Upper lobe of left lung (tissue), 4 donors: ENCODE data around the gene KATNAL1.

ENCODE experiments used
- CTCF ChIP-seq, 6 experiments: fragments of 450-650 bp in 4 of 6; fragments of 200-600 bp in 2 of 6; sonication (generic) in 2 of 6; IDR thresholded peaks; one replicate each; pipeline ENCODE4 v1.5.1; 2016 to 2019; ENCODE audit warnings: antibody characterized with exemption in 6 of 6
- EP300 ChIP-seq, 4 donors: sonication (generic); formaldehyde crosslinking; IDR thresholded peaks; one replicate each; pipeline ENCODE4 v1.5.1; 2017; ENCODE audit warnings: antibody characterized with exemption in 4 of 4, control low read depth in 2 of 4
- POLR2A ChIP-seq, 4 donors: fragments of 450-650 bp; IDR thresholded peaks; one replicate each; pipeline ENCODE4 v1.5.1; 2016 to 2017; ENCODE audit warnings: antibody characterized with exemption in 4 of 4, mild to moderate bottlenecking in 2 of 4
- POLR2AphosphoS5 ChIP-seq, 2 donors: sonication (generic); formaldehyde crosslinking; IDR thresholded peaks; one replicate each; pipeline ENCODE4 v1.5.1; 2017; ENCODE audit warnings: antibody characterized with exemption in 2 of 2

- TF ChIP-seq CTCF (IDR thresholded peaks at IDR 0.05) (no peak), POLR2A (IDR thresholded peaks at IDR 0.05) (no peak), POLR2AphosphoS5 (IDR thresholded peaks at IDR 0.05) (no peak), EP300 (IDR thresholded peaks at IDR 0.05) (no peak)
Observed at GRCh38 chr13:30240608-30241007, 66.7 kb downstream of the KATNAL1 start.
